Stimulated activated CD4-positive, alpha-beta T cell treated with anti-CD3 and anti-CD28 coated beads, Interleukin-4, amount 100 ng/mL, for 4 hours (primary cell): ENCODE data around the gene F8A3.
"Not testable (repeated sequence)": the region's sequence is repeated elsewhere in the genome, so short reads cannot be mapped to it uniquely, and the experiment has no call there.

Experiments
- DNase-seq, 2 experiments: peaks; one replicate each; pipeline ENCODE4 v3.0.0-alpha.2; 2020

Gene F8A3

GRCh38 chrX:155458471-155458870, at the start of gene F8A3:
TSS of gene F8A3 (minus strand) at chrX:155458620. CDS start at chrX:155458600, 20 bp downstream.
- DNase-seq = not testable (repeated sequence)

- DNase-seq = no peak
These were observed 46.9 kb upstream of the F8A3 start for GRCh38 chrX:155505296-155505695.

- not testable (repeated sequence) for DNase-seq
These were observed 36.7 kb upstream of the F8A3 start for GRCh38 chrX:155495134-155495533.

- DNase-seq = not testable (repeated sequence)
These were observed 33.0 kb upstream of the F8A3 start for GRCh38 chrX:155491421-155491820.

- not testable (repeated sequence) for DNase-seq
These were observed 18.7 kb upstream of the F8A3 start for GRCh38 chrX:155477136-155477535.

- DNase-seq = not testable (repeated sequence)
These were observed 8.0 kb upstream of the F8A3 start for GRCh38 chrX:155466269-155466938.

GRCh38 chrX:155460501-155460900, 2.1 kb upstream of the F8A3 start:
- DNase-seq = not testable (repeated sequence)

GRCh38 chrX:155457761-155458447, 516 bp downstream of the F8A3 start:
- not testable (repeated sequence) for DNase-seq

- no peak for DNase-seq
These were observed 17.3 kb downstream of the F8A3 start for GRCh38 chrX:155441097-155441496.

- no peak for DNase-seq
These were observed 22.7 kb downstream of the F8A3 start for GRCh38 chrX:155435744-155436112.

- no peak for DNase-seq
These were observed 23.3 kb downstream of the F8A3 start for GRCh38 chrX:155434906-155435743.

- DNase-seq = no peak
These were observed 40.7 kb downstream of the F8A3 start for GRCh38 chrX:155417769-155418168.
